ENCODE measurements around the gene ABCD1. TPM values are rescaled to one million over a fixed set of nuclear protein-coding genes. Genes with fewer than 3 reads are reported as not detected.

The ABCD1 gene
- total and polyA plus RNA-seq, 4 donors: 5.7 to 19.7 (median 10.3) TPM

- 94 to 96% methylated on average over 21 to 48 of the region's 48 CpGs for WGBS, 2 donors
- ATAC-seq (ENCODE audit: insufficient read depth, low FRiP score) (peak; percentile 14), DNase-seq (peak in 1 of 3 donors; percentile 9)
- peaks cover 0 to 2% (median 0%) of the 10 kb centered on the region in 4 donors for H3K9me3 ChIP-seq (ENCODE audit: control insufficient read depth in 4 of 4, insufficient read depth in 3 of 4, low read length in 3 of 4)
- H3K27me3 ChIP-seq (ENCODE audit: control insufficient read depth in 3 of 3, insufficient read depth in 3 of 3, low read length in 2 of 3): no peaks in the 10 kb centered on the region
- no peak overlapping the region for H3K9ac ChIP-seq (ENCODE audit: insufficient read depth in 1 of 2, low read length in 2 of 2)
- H3K4me3 ChIP-seq: no peak overlapping the region
- H3K4me1 ChIP-seq (ENCODE audit: control insufficient read depth in 5 of 5, insufficient read depth in 5 of 5, low read length in 5 of 5): no peaks in the 10 kb centered on the region
- no peak overlapping the region for H3K27ac ChIP-seq (ENCODE audit: low read depth in 1 of 2, low read length in 1 of 2)
- H3K36me3 ChIP-seq (ENCODE audit: control insufficient read depth in 4 of 4, insufficient read depth in 4 of 4, low read length in 4 of 4): no peaks in the 10 kb centered on the region
- no peak for TF ChIP-seq CTCF (IDR thresholded peaks at IDR 0.05; ENCODE audit: control extremely low read depth, extremely low read depth)
These were observed 49.3 kb downstream of the ABCD1 start for GRCh38 chrX:153773741-153774575.

GRCh38 chrX:153774576-153775292 is 50.1 kb downstream of the ABCD1 start:
- ATAC-seq (ENCODE audit: insufficient read depth, low FRiP score) (no peak), DNase-seq (peak in 1 of 3 donors; percentile 11)
- Histone ChIP-seq H3K27ac (ENCODE audit: low read depth in 1 of 2, low read length in 1 of 2) (no peak overlapping the region), H3K4me3 (no peak overlapping the region), H3K4me1 (ENCODE audit: control insufficient read depth in 5 of 5, insufficient read depth in 5 of 5, low read length in 5 of 5) (no peaks in the 10 kb centered on the region), H3K27me3 (ENCODE audit: control insufficient read depth in 3 of 3, insufficient read depth in 3 of 3, low read length in 2 of 3) (no peaks in the 10 kb centered on the region), H3K9me3 (ENCODE audit: control insufficient read depth in 4 of 4, insufficient read depth in 3 of 4, low read length in 3 of 4) (peaks cover 0 to 2% (median 0%) of the 10 kb centered on the region in 4 donors), H3K36me3 (ENCODE audit: control insufficient read depth in 4 of 4, insufficient read depth in 4 of 4, low read length in 4 of 4) (no peaks in the 10 kb centered on the region), H3K9ac (ENCODE audit: insufficient read depth in 1 of 2, low read length in 2 of 2) (no peak overlapping the region)
- WGBS, 2 donors: 89 to 92% methylated on average over 28 to 37 of the region's 37 CpGs
- TF ChIP-seq CTCF (IDR thresholded peaks at IDR 0.05; ENCODE audit: control extremely low read depth, extremely low read depth): no peak

- TF ChIP-seq CTCF (IDR thresholded peaks at IDR 0.05; ENCODE audit: control extremely low read depth, extremely low read depth): no peak
- Histone ChIP-seq H3K9me3 (ENCODE audit: control insufficient read depth in 4 of 4, insufficient read depth in 3 of 4, low read length in 3 of 4) (peaks cover 0 to 2% (median 0%) of the 10 kb centered on the region in 4 donors), H3K27me3 (ENCODE audit: control insufficient read depth in 3 of 3, insufficient read depth in 3 of 3, low read length in 2 of 3) (no peaks in the 10 kb centered on the region), H3K36me3 (ENCODE audit: control insufficient read depth in 4 of 4, insufficient read depth in 4 of 4, low read length in 4 of 4) (no peaks in the 10 kb centered on the region), H3K27ac (ENCODE audit: low read depth in 1 of 2, low read length in 1 of 2) (no peak overlapping the region), H3K4me1 (ENCODE audit: control insufficient read depth in 5 of 5, insufficient read depth in 5 of 5, low read length in 5 of 5) (peaks cover 0 to 2% (median 0%) of the 10 kb centered on the region in 5 donors), H3K9ac (ENCODE audit: insufficient read depth in 1 of 2, low read length in 2 of 2) (no peak overlapping the region), H3K4me3 (no peak overlapping the region)
- no peak for ATAC-seq (ENCODE audit: insufficient read depth, low FRiP score)
- 92 to 96% methylated on average over 14 to 42 of the region's 42 CpGs for WGBS, 2 donors
- DNase-seq: peak in 1 of 3 donors; percentile 10
These were observed 50.9 kb downstream of the ABCD1 start for GRCh38 chrX:153775293-153776119.

All from lung (tissue), 12 donors.